ENCODE measurements around the gene SCUBE1. TPM values are rescaled to one million over a fixed set of nuclear protein-coding genes. Genes with fewer than 3 reads are reported as not detected.
"Not testable (repeated sequence)": the region's sequence is repeated elsewhere in the genome, so short reads cannot be mapped to it uniquely, and the experiment has no call there.

The SCUBE1 gene
- total RNA-seq, 4 donors from 2014 or later, result 37.3 to 107 (median 75.9) TPM

GRCh38 chr22:43364169-43364435 is 20.9 kb upstream of the SCUBE1 start:
- Histone ChIP-seq H3K36me3 (no peaks in the 10 kb centered on the region), H3K27ac (no peak overlapping the region), H3K4me1 (no peaks in the 10 kb centered on the region), H3K4me3 (no peak overlapping the region), H3K9me3 (no peaks in the 10 kb centered on the region), H3K27me3 (peaks cover 15% of the 10 kb centered on the region)
- TF ChIP-seq POLR2AphosphoS5 (IDR thresholded peaks at IDR 0.05), result no peak
- WGBS, 2 donors (ENCODE audit: low coverage in 1 of 2), result 74 to 80% methylated on average over 8 of the region's 8 CpGs
- no peak for ATAC-seq

DNA sequence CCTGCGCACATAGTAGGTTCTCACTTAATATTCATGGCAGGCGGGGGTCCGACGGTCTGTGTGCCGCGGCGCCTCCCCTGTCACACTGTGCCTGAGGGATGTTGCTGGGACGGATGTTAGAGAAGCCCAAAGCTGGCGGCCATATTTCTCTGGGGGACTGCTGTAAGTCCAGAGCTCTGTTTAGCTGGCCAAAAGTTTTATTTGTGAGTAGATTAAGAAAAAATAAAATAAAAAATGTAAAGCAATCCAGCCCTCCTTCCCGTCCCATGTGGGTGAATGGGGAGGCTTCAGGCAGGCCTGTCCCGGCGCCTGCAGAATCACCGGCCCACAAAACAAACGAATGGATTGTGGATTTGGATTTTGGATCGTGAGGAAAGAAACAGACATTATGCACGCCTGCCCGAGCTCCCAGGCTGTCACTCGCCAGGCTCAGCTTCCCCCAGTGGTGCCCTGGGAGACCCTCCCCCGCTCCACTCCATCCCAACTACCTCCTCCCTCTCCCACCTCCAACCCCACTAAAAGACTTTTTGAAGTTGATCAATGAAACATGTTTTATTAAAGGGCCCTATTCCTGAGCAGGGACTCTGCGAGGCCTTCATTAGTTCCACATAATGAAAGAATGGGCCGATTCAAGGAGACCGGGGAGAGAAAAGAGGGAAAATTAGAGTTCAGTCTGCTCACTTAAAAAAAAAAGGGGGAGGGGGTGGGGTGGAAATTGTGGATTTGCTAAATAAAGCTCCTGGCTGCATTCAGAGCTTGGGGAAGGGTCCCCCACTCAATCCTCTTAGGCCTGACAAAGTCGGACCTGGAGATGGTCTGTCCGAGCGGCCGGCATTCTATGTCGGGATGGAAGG is 20.4 kb upstream of the SCUBE1 start:
- no peaks in the 10 kb centered on the region for H3K36me3 ChIP-seq
- peaks cover 14% of the 10 kb centered on the region for H3K27me3 ChIP-seq
- TF ChIP-seq POLR2AphosphoS5 (IDR thresholded peaks at IDR 0.05), result no peak
- TF ChIP-seq, protein P1, sequence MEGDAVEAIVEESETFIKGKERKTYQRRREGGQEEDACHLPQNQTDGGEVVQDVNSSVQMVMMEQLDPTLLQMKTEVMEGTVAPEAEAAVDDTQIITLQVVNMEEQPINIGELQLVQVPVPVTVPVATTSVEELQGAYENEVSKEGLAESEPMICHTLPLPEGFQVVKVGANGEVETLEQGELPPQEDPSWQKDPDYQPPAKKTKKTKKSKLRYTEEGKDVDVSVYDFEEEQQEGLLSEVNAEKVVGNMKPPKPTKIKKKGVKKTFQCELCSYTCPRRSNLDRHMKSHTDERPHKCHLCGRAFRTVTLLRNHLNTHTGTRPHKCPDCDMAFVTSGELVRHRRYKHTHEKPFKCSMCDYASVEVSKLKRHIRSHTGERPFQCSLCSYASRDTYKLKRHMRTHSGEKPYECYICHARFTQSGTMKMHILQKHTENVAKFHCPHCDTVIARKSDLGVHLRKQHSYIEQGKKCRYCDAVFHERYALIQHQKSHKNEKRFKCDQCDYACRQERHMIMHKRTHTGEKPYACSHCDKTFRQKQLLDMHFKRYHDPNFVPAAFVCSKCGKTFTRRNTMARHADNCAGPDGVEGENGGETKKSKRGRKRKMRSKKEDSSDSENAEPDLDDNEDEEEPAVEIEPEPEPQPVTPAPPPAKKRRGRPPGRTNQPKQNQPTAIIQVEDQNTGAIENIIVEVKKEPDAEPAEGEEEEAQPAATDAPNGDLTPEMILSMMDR (IDR thresholded peaks at IDR 0.05), result no peak
- TF ChIP-seq POLR2A (IDR thresholded peaks at IDR 0.05), result no peak
- no peak for TF ChIP-seq EP300 (IDR thresholded peaks at IDR 0.05)
- 64 to 79% methylated on average over 17 to 25 of the region's 27 CpGs for WGBS, 2 donors (ENCODE audit: low coverage in 1 of 2)
- ATAC-seq, result no peak
- H3K4me1 ChIP-seq, result no peaks in the 10 kb centered on the region
- no peak overlapping the region for H3K27ac ChIP-seq
- no peaks in the 10 kb centered on the region for H3K9me3 ChIP-seq
- H3K4me3 ChIP-seq, result no peak overlapping the region

DNA sequence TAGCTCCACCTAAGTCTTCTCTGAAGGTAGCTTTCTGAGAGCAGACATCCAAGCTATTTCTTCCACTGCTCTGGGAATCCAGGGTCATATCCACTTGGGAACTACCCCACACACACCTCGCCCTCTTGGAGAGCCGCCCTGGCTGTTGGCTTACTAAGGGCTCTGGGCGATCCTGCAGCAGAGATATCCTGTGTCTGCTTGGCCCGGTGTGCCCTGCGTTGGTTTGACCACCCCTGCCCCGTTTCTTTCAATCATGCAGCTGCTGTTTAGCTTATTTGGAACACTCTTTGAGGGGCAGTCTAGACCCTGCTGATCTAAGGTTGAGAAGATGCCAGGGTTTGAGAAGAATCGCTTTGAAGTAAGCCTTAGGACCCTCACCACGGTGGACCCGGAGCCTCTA is 17.4 kb upstream of the SCUBE1 start:
- Histone ChIP-seq H3K36me3 (no peaks in the 10 kb centered on the region), H3K4me1 (no peaks in the 10 kb centered on the region), H3K9me3 (no peaks in the 10 kb centered on the region), H3K27me3 (peaks cover 8% of the 10 kb centered on the region), H3K4me3 (no peak overlapping the region), H3K27ac (no peak overlapping the region)
- no peak for ATAC-seq
- no peak for TF ChIP-seq POLR2AphosphoS5 (IDR thresholded peaks at IDR 0.05)
- no peak for TF ChIP-seq POLR2A (IDR thresholded peaks at IDR 0.05)
- no peak for TF ChIP-seq EP300 (IDR thresholded peaks at IDR 0.05)
- TF ChIP-seq, protein P1 (IDR thresholded peaks at IDR 0.05), result no peak
- 82 to 89% methylated on average over 3 to 8 of the region's 9 CpGs for WGBS, 2 donors (ENCODE audit: low coverage in 1 of 2)

DNA sequence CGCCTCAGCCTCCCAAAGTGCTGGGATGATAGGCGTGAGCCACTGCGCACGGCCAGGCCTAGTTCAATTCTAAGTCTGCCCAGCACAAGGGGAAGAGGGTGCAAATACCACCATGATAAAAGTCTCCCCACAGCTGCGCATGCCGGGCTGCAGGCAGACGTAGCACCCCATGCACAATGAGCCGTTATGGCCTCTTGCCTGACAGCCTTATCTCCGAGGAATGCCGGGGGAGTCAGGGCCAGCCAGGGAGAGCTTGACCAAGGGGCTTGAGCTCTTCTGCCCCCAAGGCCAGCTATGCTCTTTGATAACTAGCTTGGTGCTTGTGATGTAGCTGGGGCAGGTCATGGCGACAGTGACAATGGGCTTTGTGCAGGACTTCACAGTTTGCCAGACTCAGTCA is 13.7 kb upstream of the SCUBE1 start:
- Histone ChIP-seq H3K36me3 (no peaks in the 10 kb centered on the region), H3K27me3 (peaks cover 4% of the 10 kb centered on the region), H3K4me1 (no peaks in the 10 kb centered on the region), H3K9me3 (no peaks in the 10 kb centered on the region), H3K27ac (no peak overlapping the region), H3K4me3 (no peak overlapping the region)
- no CpG with 5 or more reads among the region's 11 CpGs for WGBS, 2 donors (ENCODE audit: low coverage in 1 of 2)
- TF ChIP-seq POLR2A (IDR thresholded peaks at IDR 0.05), result no peak
- no peak for TF ChIP-seq EP300 (IDR thresholded peaks at IDR 0.05)
- TF ChIP-seq POLR2AphosphoS5 (IDR thresholded peaks at IDR 0.05), result no peak
- TF ChIP-seq, protein P1 (IDR thresholded peaks at IDR 0.05), result no peak
- no peak for ATAC-seq

DNA sequence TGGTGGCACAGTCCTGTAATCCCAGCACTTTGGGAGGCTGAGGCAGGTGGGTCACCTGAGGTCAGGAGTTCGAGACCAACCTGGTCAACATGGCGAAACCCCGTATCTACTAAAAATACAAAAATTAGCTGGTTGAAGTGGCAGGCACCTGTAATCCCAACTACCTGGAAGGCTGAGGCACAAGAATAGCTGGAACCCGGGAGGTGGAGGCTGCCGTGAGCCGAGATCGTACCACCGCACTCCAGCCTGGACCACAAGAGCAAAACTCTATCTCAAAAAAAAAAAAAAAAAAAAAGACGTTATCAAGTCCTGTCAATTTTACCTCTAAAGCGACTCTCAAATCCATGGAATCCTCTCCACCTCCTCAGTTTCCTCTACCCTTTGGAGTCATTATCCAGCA is 12.5 kb upstream of the SCUBE1 start:
- not testable (repeated sequence) for H3K4me1 ChIP-seq, H3K36me3 ChIP-seq, H3K27ac ChIP-seq, H3K27me3 ChIP-seq, ATAC-seq, H3K9me3 ChIP-seq, H3K4me3 ChIP-seq
- WGBS, 2 donors (ENCODE audit: low coverage in 1 of 2), result 84 to 94% methylated on average over 6 to 8 of the region's 10 CpGs

DNA sequence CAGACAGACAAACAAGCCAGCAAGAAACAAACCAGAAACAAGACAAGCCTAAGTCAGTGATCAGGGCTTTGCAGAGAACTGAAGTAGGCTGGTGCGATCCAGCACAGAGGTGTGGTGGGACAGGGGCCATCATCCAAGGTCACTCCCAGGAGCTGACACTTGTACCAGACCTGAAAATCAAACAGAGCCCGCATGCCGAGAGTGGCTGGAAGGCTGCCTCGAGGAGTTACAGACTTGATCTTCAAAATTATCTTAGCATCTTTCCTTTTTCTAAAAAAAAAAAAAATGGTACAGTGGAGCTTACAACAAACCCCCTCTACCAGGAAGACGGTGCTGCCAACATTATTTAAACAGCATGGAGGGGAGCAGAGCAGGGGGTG is 8.8 kb upstream of the SCUBE1 start:
- no peak for ATAC-seq
- Histone ChIP-seq H3K36me3 (no peaks in the 10 kb centered on the region), H3K4me3 (no peak overlapping the region), H3K9me3 (no peaks in the 10 kb centered on the region), H3K27ac (no peak overlapping the region), H3K4me1 (no peaks in the 10 kb centered on the region), H3K27me3 (peaks cover 19% of the 10 kb centered on the region)
- no peak for TF ChIP-seq POLR2A (IDR thresholded peaks at IDR 0.05)
- TF ChIP-seq, protein P1 (IDR thresholded peaks at IDR 0.05), result no peak
- TF ChIP-seq POLR2AphosphoS5 (IDR thresholded peaks at IDR 0.05), result no peak
- no peak for TF ChIP-seq EP300 (IDR thresholded peaks at IDR 0.05)
- 53 to 73% methylated on average over 4 to 5 of the region's 5 CpGs for WGBS, 2 donors (ENCODE audit: low coverage in 1 of 2)

Data from gastroesophageal sphincter (tissue), 4 donors.